Ishikawa (cell line): ENCODE measurements around the gene PNPO.
A peak's percentile ranks its signal among the peaks of the same experiment; 100 is the strongest.

ENCODE experiments used
- CEBPB ChIP-seq: IDR thresholded peaks from 2 replicates; pipeline ENCODE4 v1.6.1; 2012
- CREB1 ChIP-seq: IDR thresholded peaks from 2 replicates; pipeline ENCODE4 v1.6.1; 2012; ENCODE audit warnings: low read depth
- EGR1 ChIP-seq: IDR thresholded peaks from 2 replicates; pipeline ENCODE4 v1.6.1; 2012
- EP300 ChIP-seq: IDR thresholded peaks from 2 replicates; pipeline ENCODE4 v1.6.1; 2012; ENCODE audit warnings: borderline replicate concordance
- FOXM1 ChIP-seq: IDR thresholded peaks from 2 replicates; pipeline ENCODE4 v1.6.1; 2012; ENCODE audit warnings: low read depth, borderline replicate concordance
- MAX ChIP-seq: IDR thresholded peaks from 2 replicates; pipeline ENCODE4 v1.6.1; 2012
- NFIC ChIP-seq: IDR thresholded peaks from 2 replicates; pipeline ENCODE4 v1.6.1; 2012
- RAD21 ChIP-seq: IDR thresholded peaks from 2 replicates; pipeline ENCODE4 v1.6.1; 2012; ENCODE audit warnings: low read depth
- REST ChIP-seq: IDR thresholded peaks from 2 replicates; pipeline ENCODE4 v1.6.1; 2012; ENCODE audit warnings: low read depth, mild to moderate bottlenecking
- TAF1 ChIP-seq: IDR thresholded peaks from 2 replicates; pipeline ENCODE4 v1.6.1; 2012; ENCODE audit warnings: low read depth, mild to moderate bottlenecking
- TCF12 ChIP-seq: IDR thresholded peaks from 2 replicates; pipeline ENCODE4 v1.6.1; 2012; ENCODE audit warnings: low read depth
- TEAD4 ChIP-seq: IDR thresholded peaks from 2 replicates; pipeline ENCODE4 v1.6.1; 2012
- USF1 ChIP-seq: IDR thresholded peaks from 2 replicates; pipeline ENCODE4 v1.6.1; 2012
- YY1 ChIP-seq: IDR thresholded peaks from 2 replicates; pipeline ENCODE4 v1.6.1; 2012; ENCODE audit warnings: low read depth
- ZBTB7A ChIP-seq: IDR thresholded peaks from 2 replicates; pipeline ENCODE4 v1.6.1; 2012; ENCODE audit warnings: low read depth

PNPO gene

GRCh38 chr17:47899643-47900042 is 41.7 kb upstream of the PNPO start:
- no peak for TF ChIP-seq ZBTB7A
- no peak for TF ChIP-seq USF1
- no peak for TF ChIP-seq RAD21
- TF ChIP-seq YY1, result no peak
- TF ChIP-seq REST, result no peak
- no peak for TF ChIP-seq CREB1
- TF ChIP-seq NFIC, result no peak
- TF ChIP-seq MAX, result no peak
- no peak for TF ChIP-seq EP300
- no peak for TF ChIP-seq TCF12
- TF ChIP-seq EGR1, result no peak
- TF ChIP-seq CEBPB, result no peak
- TF ChIP-seq TAF1, result no peak
- no peak for TF ChIP-seq FOXM1

- TF ChIP-seq TCF12, result no peak
- no peak for TF ChIP-seq YY1
- no peak for TF ChIP-seq EP300
- TF ChIP-seq NFIC, result no peak
- TF ChIP-seq USF1, result no peak
- no peak for TF ChIP-seq MAX
These were observed 39.9 kb upstream of the PNPO start for GRCh38 chr17:47901423-47901822.

- TF ChIP-seq TCF12 (no peak), EP300 (no peak), EGR1 (no peak), MAX (no peak), RAD21 (no peak), CEBPB (no peak), NFIC (no peak), YY1 (no peak), FOXM1 (no peak), USF1 (no peak), TAF1 (no peak), TEAD4 (no peak)
These were observed 39.2 kb upstream of the PNPO start for GRCh38 chr17:47902039-47902744.

- no peak for TF ChIP-seq USF1
- no peak for TF ChIP-seq CEBPB
- no peak for TF ChIP-seq TEAD4
- TF ChIP-seq EP300, result no peak
- TF ChIP-seq FOXM1, result no peak
- TF ChIP-seq NFIC, result 0 out of 2 replicates have a peak, but pooled peaks have one; percentile 33
- TF ChIP-seq RAD21, result no peak
- no peak for TF ChIP-seq TCF12
These were observed 36.1 kb upstream of the PNPO start for GRCh38 chr17:47905221-47905733.

GRCh38 chr17:47906443-47906842 is 34.9 kb upstream of the PNPO start:
- TF ChIP-seq RAD21 (no peak), CREB1 (no peak), CEBPB (no peak), FOXM1 (no peak), NFIC (no peak), YY1 (no peak), EP300 (no peak), MAX (no peak), TEAD4 (no peak), REST (no peak), USF1 (no peak), TAF1 (no peak), EGR1 (no peak)
